Adrenal gland (tissue), 12 donors: ENCODE data around the gene ETFA. TPM values are rescaled to one million over a fixed set of nuclear protein-coding genes. Genes with fewer than 3 reads are reported as not detected.

Source experiments
- DNase-seq, 7 donors: peaks; one replicate each; pipeline ENCODE4 v3.0.0-alpha.2; 2019 to 2020
- H3K27ac ChIP-seq, 5 donors: fragments of 200-600 bp; sonication (generic) in 4 of 5; 1 replicate in 3 of 5; 2 replicates in 2 of 5; pipeline versions ENCODE4 v1.5.1 to v1.8.0; 2016 to 2020; ENCODE audit warnings: mild to moderate bottlenecking in 1 of 5
- H3K27me3 ChIP-seq: fragments of 200-600 bp; 2 replicates; pipeline ENCODE4 v1.8.0; 2021
- H3K36me3 ChIP-seq, 2 donors: fragments of 200-600 bp; replicated peaks in 1 of 2; 1 replicate in 1 of 2; 2 replicates in 1 of 2; pipeline versions ENCODE4 v1.5.1 to v1.8.0; 2018 to 2022
- H3K4me1 ChIP-seq, 2 donors: fragments of 200-600 bp; replicated peaks in 1 of 2; 1 replicate in 1 of 2; 2 replicates in 1 of 2; pipeline versions ENCODE4 v1.5.1 to v1.8.0; 2018 to 2021
- H3K4me3 ChIP-seq, 4 donors: fragments of 200-600 bp; sonication (generic) in 3 of 4; one replicate each; pipeline ENCODE4 v1.5.1; 2016 to 2018
- H3K9me3 ChIP-seq, 3 donors: fragments of 200-600 bp; sonication (generic) in 1 of 3; replicated peaks in 1 of 3; 1 replicate in 2 of 3; 2 replicates in 1 of 3; pipeline versions ENCODE4 v1.5.1 to v1.8.0; 2016 to 2021
- POLR2A ChIP-seq, 2 donors: fragments of 450-650 bp; IDR thresholded peaks; one replicate each; pipeline ENCODE4 v1.6.1; 2017; ENCODE audit warnings: antibody characterized with exemption in 2 of 2, mild to moderate bottlenecking in 2 of 2, moderate library complexity in 1 of 2
- WGBS, 4 donors: extraction: QIAGEN DNeasy Blood & Tissue Kit in 2 of 4; methylation state at CpG; one replicate each; pipeline versions ENCODE4 v1.1.5 to v1.1.7; 2013 to 2017; 5-methylcytosine and 5-hydroxymethylcytosine counted together
- intact Hi-C, 2 donors: fragments of 100-400 bp; cut with DNase I; formaldehyde crosslinking; loops; one replicate each; pipeline versions ENCODE4 v1.14.1 to v1.15.0; 2022 to 2023
- polyA plus RNA-seq, 3 donors: library from polyadenylated mRNA; stranded (reverse); fragments of 200-250 nt in 2 of 3; fragments of 350-450 nt in 1 of 3; fragmentation: Illumina TruSeq in 1 of 3; extraction: RNeasy Lipid Tissue Mini Kit (QIAGEN cat#74804) in 1 of 3; gene quantifications; one replicate each; pipeline ENCODE4 v1.2.3, GENCODE V29; 2013 to 2014
- total RNA-seq, 9 donors: library from RNA; depleted of rRNA in 4 of 9; stranded (reverse); fragments of >200 nt in 4 of 9; fragments of 120-200 nt in 1 of 9; fragmentation: NEBNext Ultra II Directional in 1 of 9; extraction: Animal tissue kit (Norgen Biotek cat#: 25700) in 1 of 9; gene quantifications; one replicate each; pipeline versions ENCODE4 v1.1.0 to v1.2.4, GENCODE V29; 2013 to 2023
- TF ChIP-seq, protein P1 (sequence below), 6 experiments: fragments of 450-650 bp in 4 of 6; fragments of 200-600 bp in 2 of 6; sonication (generic) in 1 of 6; IDR thresholded peaks; 1 replicate in 5 of 6; 2 replicates in 1 of 6; pipeline versions ENCODE4 v1.5.1 to v1.8.0; 2016 to 2021; ENCODE audit warnings: antibody characterized with exemption in 6 of 6, mild to moderate bottlenecking in 2 of 6, moderate library complexity in 1 of 6
- donor health status: healthy with polysubstance abuse.
- donor health status: Bipolar disorder and iron deficiency.
- donor health status: DM: yes; HTN: yes; CAD: no.
- donor health status: DM: no; HTN: no; CAD: no.
- donor health status: DM: no; HTN: no; CAD: no.
- donor health status: DM: yes; HTN: yes; CAD: no.

The ETFA gene
- total and polyA plus RNA-seq, 12 donors: 50.0 to 339 (median 187) TPM

DNA sequence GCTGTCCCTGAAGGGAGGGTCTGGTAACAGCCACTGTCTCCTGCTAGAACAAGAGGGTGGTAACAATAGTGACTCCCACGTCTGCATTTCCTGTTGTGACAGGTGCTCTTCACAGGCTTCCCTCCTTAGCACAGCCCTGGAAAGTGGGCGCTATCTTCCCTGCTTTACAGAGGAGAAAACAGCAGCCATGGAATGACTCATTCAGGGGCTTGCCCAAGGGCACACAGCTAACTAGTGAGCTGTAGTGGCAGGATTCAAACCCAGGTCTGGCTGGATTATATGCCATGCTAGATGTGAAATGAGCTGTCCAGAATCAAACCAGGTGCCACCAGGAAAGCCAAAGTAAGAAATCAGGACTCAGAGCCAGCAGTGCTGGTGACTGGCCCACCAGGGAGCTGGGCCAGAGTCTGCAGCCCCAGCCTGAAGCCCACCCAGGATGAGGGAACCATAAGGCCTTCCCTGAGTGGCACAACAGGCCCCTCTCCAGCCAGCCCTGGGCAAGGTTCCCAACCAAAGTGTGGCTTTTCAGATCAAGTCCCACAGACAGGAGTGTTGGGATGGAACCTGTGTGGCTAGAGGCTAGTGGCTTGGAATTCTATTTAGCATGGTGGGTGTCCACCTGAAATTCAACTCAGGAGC is 102.4 kb downstream of the ETFA start:
- H3K27ac ChIP-seq: no peak overlapping the region
- intact Hi-C loops: no loop called here
- H3K36me3 ChIP-seq: peaks cover 0 to 9% of the 10 kb centered on the region in 2 donors
- H3K9me3 ChIP-seq: no peaks in the 10 kb centered on the region
- WGBS, 4 donors: 47 to 78% (median 51%) methylated on average over 2 of the region's 2 CpGs; no CpG with 5 or more reads in 1 of the 4 donors
- no peak for TF ChIP-seq POLR2A (IDR thresholded peaks at IDR 0.05)
- TF ChIP-seq, protein P1, sequence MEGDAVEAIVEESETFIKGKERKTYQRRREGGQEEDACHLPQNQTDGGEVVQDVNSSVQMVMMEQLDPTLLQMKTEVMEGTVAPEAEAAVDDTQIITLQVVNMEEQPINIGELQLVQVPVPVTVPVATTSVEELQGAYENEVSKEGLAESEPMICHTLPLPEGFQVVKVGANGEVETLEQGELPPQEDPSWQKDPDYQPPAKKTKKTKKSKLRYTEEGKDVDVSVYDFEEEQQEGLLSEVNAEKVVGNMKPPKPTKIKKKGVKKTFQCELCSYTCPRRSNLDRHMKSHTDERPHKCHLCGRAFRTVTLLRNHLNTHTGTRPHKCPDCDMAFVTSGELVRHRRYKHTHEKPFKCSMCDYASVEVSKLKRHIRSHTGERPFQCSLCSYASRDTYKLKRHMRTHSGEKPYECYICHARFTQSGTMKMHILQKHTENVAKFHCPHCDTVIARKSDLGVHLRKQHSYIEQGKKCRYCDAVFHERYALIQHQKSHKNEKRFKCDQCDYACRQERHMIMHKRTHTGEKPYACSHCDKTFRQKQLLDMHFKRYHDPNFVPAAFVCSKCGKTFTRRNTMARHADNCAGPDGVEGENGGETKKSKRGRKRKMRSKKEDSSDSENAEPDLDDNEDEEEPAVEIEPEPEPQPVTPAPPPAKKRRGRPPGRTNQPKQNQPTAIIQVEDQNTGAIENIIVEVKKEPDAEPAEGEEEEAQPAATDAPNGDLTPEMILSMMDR (IDR thresholded peaks at IDR 0.05): no peak
- DNase-seq: peak in 1 of 7 donors; percentile 41
- no peaks in the 10 kb centered on the region for H3K4me1 ChIP-seq
- H3K27me3 ChIP-seq: no peaks in the 10 kb centered on the region
- no peak overlapping the region for H3K4me3 ChIP-seq

DNA sequence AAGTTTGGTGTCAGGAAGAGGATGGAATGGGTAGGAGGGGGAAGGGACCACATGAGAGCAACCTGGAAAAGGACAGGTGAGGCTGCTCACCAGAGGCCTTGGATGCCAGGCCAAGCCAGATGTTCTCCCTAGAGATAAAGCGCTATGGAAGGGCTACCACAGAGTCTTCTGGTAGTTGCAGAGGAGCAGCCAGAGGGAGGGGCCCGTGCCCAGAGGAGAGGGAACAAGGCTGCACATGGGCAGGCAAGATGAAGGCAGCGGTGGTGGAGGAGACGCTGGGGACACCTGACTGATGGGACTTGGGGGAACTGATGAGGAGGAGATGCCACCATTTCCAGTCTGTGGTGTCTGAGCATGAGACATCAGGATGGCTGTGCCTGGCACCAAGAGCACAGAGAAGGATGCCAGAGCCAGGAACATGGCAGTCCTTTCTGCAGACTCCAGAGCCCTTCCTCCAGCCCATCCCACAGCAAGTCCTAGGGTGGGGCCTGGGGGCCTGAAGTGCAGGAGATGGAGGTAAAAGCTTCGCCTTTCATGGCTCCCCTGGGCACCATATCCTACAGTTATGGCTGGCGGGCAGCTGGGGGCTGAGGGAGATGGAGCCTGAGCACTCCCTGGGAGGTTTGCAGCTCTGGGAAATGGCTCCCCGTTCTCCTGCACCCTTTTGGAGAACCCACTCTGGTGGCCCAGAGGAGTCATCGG is 103.0 kb downstream of the ETFA start:
- peak in 1 of 7 donors; percentile 31 for DNase-seq
- Histone ChIP-seq H3K27ac (no peak overlapping the region), H3K36me3 (peaks cover 0 to 7% of the 10 kb centered on the region in 2 donors), H3K4me3 (no peak overlapping the region), H3K9me3 (no peaks in the 10 kb centered on the region), H3K4me1 (no peaks in the 10 kb centered on the region), H3K27me3 (no peaks in the 10 kb centered on the region)
- intact Hi-C loops: no loop called here
- 87 to 98% (median 93%) methylated on average over 6 to 8 of the region's 8 CpGs for WGBS, 4 donors
- TF ChIP-seq, protein P1 (IDR thresholded peaks at IDR 0.05): no peak
- no peak for TF ChIP-seq POLR2A (IDR thresholded peaks at IDR 0.05)

DNA sequence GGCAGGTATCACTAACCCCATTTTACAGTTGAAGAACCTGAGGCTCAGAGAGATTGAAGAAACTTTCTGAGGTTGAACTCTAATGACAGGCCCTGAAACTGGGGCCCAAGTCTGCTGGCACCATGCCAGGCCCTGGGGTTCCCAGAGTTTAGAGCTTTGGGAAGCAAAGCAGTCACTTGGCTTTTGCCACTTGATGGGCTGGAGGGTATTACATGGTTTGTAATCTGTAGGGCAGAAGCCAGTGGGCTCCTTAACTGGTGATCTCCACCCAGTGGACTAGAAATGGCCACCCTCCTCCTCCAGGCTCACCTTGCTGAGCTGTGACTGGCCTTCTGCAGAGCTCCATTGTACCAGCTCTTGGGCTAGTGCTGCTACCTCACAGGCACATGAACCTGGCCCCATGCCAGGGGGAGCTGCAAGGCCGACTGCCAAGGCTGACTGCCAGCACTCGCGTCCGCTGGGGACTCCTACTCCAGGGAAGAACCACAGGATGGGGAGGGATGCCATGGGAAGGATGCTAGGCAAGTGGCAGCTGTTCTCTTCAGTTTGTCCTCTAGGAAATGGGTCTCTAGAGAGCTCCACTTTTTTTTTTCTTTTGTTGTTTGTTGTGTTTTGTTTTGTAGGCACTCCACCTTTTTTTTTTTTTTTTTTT is 104.8 kb downstream of the ETFA start:
- H3K27me3 ChIP-seq: no peaks in the 10 kb centered on the region
- no peak overlapping the region for H3K4me3 ChIP-seq
- peak; percentile 92 to 99 (median 97) for DNase-seq
- intact Hi-C loops: no loop called here
- TF ChIP-seq POLR2A (IDR thresholded peaks at IDR 0.05): no peak
- TF ChIP-seq, protein P1 (IDR thresholded peaks at IDR 0.05): no peak
- WGBS, 4 donors: 18 to 29% (median 25%) methylated on average over 4 of the region's 4 CpGs
- H3K36me3 ChIP-seq: peaks cover 0 to 7% of the 10 kb centered on the region in 2 donors
- H3K27ac ChIP-seq: no peak overlapping the region
- H3K9me3 ChIP-seq: no peaks in the 10 kb centered on the region
- no peaks in the 10 kb centered on the region for H3K4me1 ChIP-seq

DNA sequence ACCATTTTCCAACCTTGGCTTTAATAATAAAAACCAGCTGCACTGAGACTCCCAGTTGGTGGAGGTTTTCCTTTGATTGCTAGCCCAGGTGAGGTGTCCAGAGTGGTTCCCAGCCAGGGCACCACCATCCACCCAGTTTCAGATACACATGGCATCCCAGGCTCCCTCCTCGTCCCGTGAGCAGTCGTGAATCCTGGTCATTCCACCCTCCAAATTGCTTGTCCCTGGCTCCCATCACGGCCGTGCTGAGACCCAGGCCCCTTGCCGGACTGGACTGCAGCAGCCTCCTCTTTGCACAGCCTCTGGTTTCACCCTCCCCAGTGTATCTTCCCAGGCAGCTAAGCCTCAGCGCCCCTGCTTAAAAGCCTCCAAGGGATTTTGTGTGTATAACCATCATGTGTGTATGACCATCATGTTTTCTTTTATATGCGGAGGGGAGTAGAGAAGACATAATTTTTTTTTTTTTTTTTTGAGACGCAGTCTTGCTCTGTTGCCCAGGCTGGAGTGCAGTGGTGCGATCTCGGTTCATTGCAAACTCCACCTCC is 106.3 kb downstream of the ETFA start:
- no peaks in the 10 kb centered on the region for H3K36me3 ChIP-seq
- no peak overlapping the region for H3K27ac ChIP-seq
- H3K27me3 ChIP-seq: no peaks in the 10 kb centered on the region
- no peak overlapping the region for H3K4me3 ChIP-seq
- no peak for TF ChIP-seq POLR2A (IDR thresholded peaks at IDR 0.05)
- TF ChIP-seq, protein P1 (IDR thresholded peaks at IDR 0.05): no peak
- intact Hi-C loops: no loop called here
- 92 to 95% (median 94%) methylated on average over 11 of the region's 11 CpGs for WGBS, 4 donors
- DNase-seq: peak in 1 of 7 donors; percentile 44
- H3K9me3 ChIP-seq: no peaks in the 10 kb centered on the region
- H3K4me1 ChIP-seq: no peaks in the 10 kb centered on the region
